Testis (tissue), 2 donors: Measurements from ENCODE around the gene TEX50.
"Not testable (repeated sequence)": the region's sequence is repeated elsewhere in the genome, so short reads cannot be mapped to it uniquely, and the experiment has no call there.

Source experiments
- CTCF ChIP-seq, 3 experiments: fragments of 450-650 bp in 2 of 3; fragments of 200-600 bp in 1 of 3; sonication (generic) in 1 of 3; IDR thresholded peaks; one replicate each; pipeline ENCODE4 v1.5.1; 2016 to 2019; ENCODE audit warnings: antibody characterized with exemption in 3 of 3, mild to moderate bottlenecking in 2 of 3, moderate library complexity in 1 of 3
- POLR2A ChIP-seq: fragments of 450-650 bp; IDR thresholded peaks from one replicate; pipeline ENCODE4 v1.6.1; 2017; ENCODE audit warnings: antibody characterized with exemption, mild to moderate bottlenecking, moderate library complexity

GRCh38 chr1:173680152-173680551 is 45.0 kb downstream of the TEX50 start:
- not testable (repeated sequence) for TF ChIP-seq POLR2A; CTCF (IDR thresholded peaks at IDR 0.05)
